GM12878 (cell line): ENCODE data around the gene TMEM138.

Experiments
- EZH2 ChIP-seq: IDR thresholded peaks from 2 replicates; pipeline ENCODE4 v1.6.1; 2012; ENCODE audit warnings: low read depth, mild to moderate bottlenecking, control low read depth, inconsistent platforms, low read length, borderline replicate concordance; ENCODE audit not compliant: control insufficient read depth
- IRF3 ChIP-seq: fragments of 450-650 bp; IDR thresholded peaks from 2 replicates; pipeline ENCODE4 v1.6.1; 2014; ENCODE audit warnings: mild to moderate bottlenecking
- JUND ChIP-seq: IDR thresholded peaks from 2 replicates; pipeline ENCODE4 v1.6.1; 2012; ENCODE audit warnings: low read depth, mild to moderate bottlenecking, low read length, improper control_type of control experiment, moderate library complexity
- NFIC ChIP-seq: IDR thresholded peaks from 2 replicates; pipeline ENCODE4 v1.6.1; 2012; ENCODE audit warnings: low read depth, mild to moderate bottlenecking, inconsistent platforms, low read length, moderate library complexity
- PKNOX1 ChIP-seq: fragments of 450-650 bp; IDR thresholded peaks from 2 replicates; pipeline ENCODE4 v1.6.1; 2016; ENCODE audit warnings: mild to moderate bottlenecking
- POLR2A ChIP-seq: IDR thresholded peaks from 2 replicates; pipeline ENCODE4 v1.6.1; 2011; ENCODE audit warnings: low read depth, mild to moderate bottlenecking, low read length
- TARDBP ChIP-seq: IDR thresholded peaks from 2 replicates; pipeline ENCODE4 v1.6.1; 2016; ENCODE audit warnings: borderline replicate concordance
- ZNF274 ChIP-seq: IDR thresholded peaks from one replicate; pipeline ENCODE4 v1.8.0; 2011; ENCODE audit not compliant: insufficient read length, insufficient read depth

GRCh38 chr11:61404641-61405040, 42.5 kb downstream of the TMEM138 start:
- TF ChIP-seq POLR2A (no peak), ZNF274 (no peak), JUND (no peak), PKNOX1 (no peak), TARDBP (no peak), EZH2 (no peak), IRF3 (no peak), NFIC (no peak)
